A549 treated with CpdA at 1 μM for 4 hours (cell line): ENCODE results near the gene LPCAT4. TPM values are rescaled to one million over a fixed set of nuclear protein-coding genes. Genes with fewer than 3 reads are reported as not detected.

ENCODE experiments used
- total RNA-seq: library from RNA; stranded (reverse); fragments of 200-300 nt; extraction: Qiagen RNA extraction; gene quantifications from 5 replicates; pipeline ENCODE4 v1.2.3, GENCODE V29; 2022; ENCODE audit warnings: low read depth

The LPCAT4 gene, protein sequence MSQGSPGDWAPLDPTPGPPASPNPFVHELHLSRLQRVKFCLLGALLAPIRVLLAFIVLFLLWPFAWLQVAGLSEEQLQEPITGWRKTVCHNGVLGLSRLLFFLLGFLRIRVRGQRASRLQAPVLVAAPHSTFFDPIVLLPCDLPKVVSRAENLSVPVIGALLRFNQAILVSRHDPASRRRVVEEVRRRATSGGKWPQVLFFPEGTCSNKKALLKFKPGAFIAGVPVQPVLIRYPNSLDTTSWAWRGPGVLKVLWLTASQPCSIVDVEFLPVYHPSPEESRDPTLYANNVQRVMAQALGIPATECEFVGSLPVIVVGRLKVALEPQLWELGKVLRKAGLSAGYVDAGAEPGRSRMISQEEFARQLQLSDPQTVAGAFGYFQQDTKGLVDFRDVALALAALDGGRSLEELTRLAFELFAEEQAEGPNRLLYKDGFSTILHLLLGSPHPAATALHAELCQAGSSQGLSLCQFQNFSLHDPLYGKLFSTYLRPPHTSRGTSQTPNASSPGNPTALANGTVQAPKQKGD
- 44.4 to 69.2 TPM (median 62.5 TPM) in 5 replicates for total RNA-seq

DNA sequence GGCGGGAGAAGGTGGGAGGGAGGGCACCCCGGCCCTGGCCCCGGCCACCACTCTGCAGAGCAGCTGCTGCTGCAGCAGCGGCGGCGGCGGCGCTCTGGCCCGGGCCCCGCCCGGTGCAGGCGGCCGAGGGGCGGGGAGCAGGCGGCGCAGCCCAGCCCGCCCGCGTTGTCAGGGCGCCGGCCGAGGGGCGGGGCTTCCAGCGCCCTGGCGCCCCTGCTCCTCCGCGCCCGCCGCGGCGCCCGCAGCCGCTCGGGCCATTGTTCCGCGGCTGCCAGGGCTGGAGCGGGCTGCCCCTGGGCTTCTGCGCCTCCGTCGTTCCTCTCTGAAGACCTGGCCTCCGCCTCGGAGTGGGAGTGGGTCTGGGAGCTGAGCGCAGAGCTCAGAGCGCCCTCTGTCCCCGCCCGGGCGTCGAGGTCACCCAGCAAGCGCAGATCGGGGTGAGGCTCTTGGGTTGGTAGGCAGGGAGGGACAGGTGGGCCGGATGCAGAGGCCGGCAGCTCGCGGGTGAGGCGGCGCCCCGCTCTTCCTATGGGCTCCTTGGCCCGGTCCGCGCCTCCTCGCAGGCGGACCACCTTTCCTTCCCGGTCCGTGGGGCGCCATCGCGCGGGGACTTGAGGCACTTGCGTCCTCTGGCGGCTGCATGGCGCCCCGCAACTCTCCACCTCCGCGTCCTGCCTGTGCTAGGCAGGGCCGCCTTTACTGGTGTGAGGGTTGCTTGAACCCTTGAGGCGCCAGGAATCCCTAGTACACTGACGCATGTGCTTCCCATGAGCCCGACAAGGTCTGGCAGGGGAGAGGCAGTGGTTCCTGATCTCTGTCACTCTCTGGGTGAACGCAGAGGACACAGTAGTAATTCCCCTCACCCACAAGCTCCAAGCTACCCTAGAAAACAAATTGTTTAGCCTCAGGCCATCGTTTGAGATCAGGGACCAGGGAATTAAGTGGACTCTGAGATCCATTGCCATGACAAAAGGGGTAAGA is at the start of gene LPCAT4:
Gene LPCAT4, minus strand, starts transcription at position 96 of the 981 bp plus-strand sequence. CDS start 96 bp downstream, outside the sequence.

DNA sequence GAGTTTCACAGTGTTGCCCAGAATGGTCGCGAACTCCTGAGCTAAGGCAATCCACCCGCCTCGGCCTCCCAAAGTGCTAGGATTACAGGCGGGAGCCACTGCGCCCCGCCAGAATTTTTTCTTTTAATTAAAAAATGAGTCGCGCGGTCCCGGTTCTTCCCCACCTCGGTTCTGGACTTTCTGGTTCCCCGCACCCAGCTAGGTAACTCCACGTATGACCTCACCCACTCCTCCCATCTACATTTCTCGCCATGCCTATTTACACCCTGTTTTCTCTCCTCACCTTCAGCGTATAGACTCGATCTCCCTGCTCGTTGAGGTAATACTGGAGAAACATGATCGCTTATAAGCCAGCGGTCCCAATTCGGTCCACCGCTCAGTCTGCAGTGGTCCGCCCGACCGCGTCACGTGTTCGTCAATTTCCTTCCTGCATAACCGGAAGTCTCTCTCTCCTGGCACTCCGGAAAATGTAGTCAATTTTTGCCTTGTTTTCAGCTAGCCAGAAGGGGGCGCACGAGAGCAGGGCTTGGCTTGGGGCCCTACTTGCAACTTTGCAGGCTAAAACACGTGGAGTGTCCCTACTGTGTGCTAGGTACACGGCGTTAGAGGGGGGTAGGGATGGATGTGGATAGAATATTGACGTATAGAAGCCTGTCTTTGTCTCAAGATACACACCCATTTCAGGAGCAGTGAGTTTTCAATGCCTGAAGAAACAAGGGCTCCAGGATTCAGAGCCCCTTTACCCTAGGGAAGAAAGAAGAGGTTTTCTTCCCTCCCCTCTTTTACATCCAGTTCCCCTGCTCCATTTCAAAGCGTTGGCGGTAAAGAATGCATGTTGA is 24.0 kb downstream of the LPCAT4 start, which contains the start of the genes NOP10 and NUTM1:
Gene NOP10, minus strand, starts transcription at position 400 of the 839 bp plus-strand sequence. Its CDS starts 63 bp downstream, at position 337.
Gene NUTM1, plus strand, starts transcription at position 579 of the 839 bp plus-strand sequence. CDS start 382 bp downstream, outside the sequence.

DNA sequence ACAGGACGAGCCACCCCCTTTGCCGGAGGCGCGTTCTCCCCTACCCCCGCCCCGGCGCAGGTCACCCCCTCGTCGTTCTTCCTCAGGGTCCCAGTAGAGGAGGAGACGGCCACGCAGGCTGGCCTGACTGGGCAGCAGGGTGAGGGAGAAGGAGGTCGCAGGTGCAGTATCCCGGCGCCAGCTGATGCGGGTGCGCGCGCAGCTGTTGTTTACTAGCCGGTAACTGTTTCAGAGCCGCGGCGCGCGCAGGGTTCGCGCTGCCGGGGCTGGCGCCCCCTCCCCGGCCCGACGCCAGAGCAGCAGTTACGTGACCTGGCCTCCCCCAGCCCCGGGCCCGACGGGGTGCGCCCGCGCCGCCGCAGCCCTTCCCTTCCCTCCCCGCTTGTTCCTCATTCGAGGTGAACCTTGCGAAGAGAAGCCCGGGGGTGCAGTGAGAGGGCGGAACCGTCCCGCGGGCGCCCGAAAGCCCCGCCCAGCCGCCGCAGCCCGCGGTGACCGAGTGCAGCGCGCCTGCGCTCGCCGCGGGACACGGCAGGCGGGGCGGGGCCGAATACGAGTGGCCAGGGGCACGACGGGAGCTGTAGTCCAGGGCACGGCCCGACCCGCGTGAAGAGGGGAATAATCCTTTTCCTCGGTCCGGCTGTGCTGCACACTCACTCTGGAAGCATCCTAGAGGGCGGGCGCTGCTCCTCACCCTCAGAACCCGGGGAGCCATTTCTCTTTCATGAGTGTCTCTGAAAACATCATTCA is 29.3 kb downstream of the LPCAT4 start, which contains the start of gene SLC12A6:
Gene SLC12A6, minus strand, starts transcription at position 225 of the 750 bp plus-strand sequence. CDS start 1,101 bp downstream, outside the sequence.

Other genes starting within 250 kb of the LPCAT4 start
- gene KATNBL1, start 157.1 kb downstream of the LPCAT4 start, total RNA-seq, result 30.8 to 40.7 TPM (median 35.1 TPM) in 5 replicates
- 194 to 216 TPM (median 207 TPM) in 5 replicates for gene EMC4, start 142.2 kb downstream of the LPCAT4 start, total RNA-seq
- gene SLC12A6, start 29.4 kb downstream of the LPCAT4 start, total RNA-seq, result 4.5 to 8.9 TPM (median 7.1 TPM) in 5 replicates
- 552 to 613 TPM (median 573 TPM) in 5 replicates for gene NOP10, start 24.1 kb downstream of the LPCAT4 start, total RNA-seq
- gene NUTM1, start 23.9 kb downstream of the LPCAT4 start, total RNA-seq, result not detected in 5 replicates
- gene GOLGA8A, start 70.6 kb upstream of the LPCAT4 start, total RNA-seq, result 5.9 to 10.4 TPM (median 7.3 TPM) in 5 replicates
- gene GOLGA8B, start 216.5 kb upstream of the LPCAT4 start, total RNA-seq, result 13.4 to 20.1 TPM (median 16.5 TPM) in 5 replicates